Suprapubic skin (tissue), 4 donors: ENCODE data around the gene ANKRD39. TPM values are rescaled to one million over a fixed set of nuclear protein-coding genes. Genes with fewer than 3 reads are reported as not detected.

Experiments used
- DNase-seq, 2 donors: peaks; one replicate each; pipeline ENCODE4 v3.0.0-alpha.2; 2019; ENCODE audit warnings: low spot score in 2 of 2
- H3K27ac ChIP-seq: fragments of 200-600 bp; sonication (generic); one replicate; pipeline ENCODE4 v1.5.1; 2019
- H3K27me3 ChIP-seq: fragments of 200-600 bp; sonication (generic); one replicate; pipeline ENCODE4 v1.5.1; 2019
- H3K36me3 ChIP-seq: fragments of 200-600 bp; sonication (generic); one replicate; pipeline ENCODE4 v1.5.1; 2019
- H3K4me1 ChIP-seq: fragments of 200-600 bp; sonication (generic); one replicate; pipeline ENCODE4 v1.5.1; 2019
- H3K4me3 ChIP-seq: fragments of 200-600 bp; sonication (generic); one replicate; pipeline ENCODE4 v1.5.1; 2019; ENCODE audit warnings: mild to moderate bottlenecking
- H3K9me3 ChIP-seq: fragments of 200-600 bp; sonication (generic); one replicate; pipeline ENCODE4 v1.5.1; 2019
- EP300 ChIP-seq: sonication (generic); formaldehyde crosslinking; IDR thresholded peaks from one replicate; pipeline ENCODE4 v1.6.1; 2017; ENCODE audit warnings: antibody characterized with exemption
- POLR2A ChIP-seq, 2 donors: fragments of 450-650 bp; IDR thresholded peaks; one replicate each; pipeline ENCODE4 v1.6.1; 2017; ENCODE audit warnings: antibody characterized with exemption in 2 of 2, mild to moderate bottlenecking in 2 of 2, moderate library complexity in 2 of 2
- POLR2AphosphoS5 ChIP-seq, 3 donors: sonication (generic); formaldehyde crosslinking; IDR thresholded peaks; one replicate each; pipeline ENCODE4 v1.6.1; 2017; ENCODE audit warnings: antibody characterized with exemption in 3 of 3
- WGBS: methylation state at CpG from one replicate; pipeline ENCODE4 v1.1.5; 2018; 5-methylcytosine and 5-hydroxymethylcytosine counted together
- total RNA-seq, 4 donors: library from RNA; depleted of rRNA; stranded (reverse); fragments of >200 nt; gene quantifications; one replicate each; pipeline ENCODE4 v1.1.0, GENCODE V29; 2016
- TF ChIP-seq, protein P1 (sequence below), 2 donors: fragments of 200-600 bp in 1 of 2; fragments of 450-650 bp in 1 of 2; sonication (generic) in 1 of 2; IDR thresholded peaks; one replicate each; pipeline ENCODE4 v1.5.1; 2016 to 2019; ENCODE audit warnings: antibody characterized with exemption in 2 of 2, mild to moderate bottlenecking in 1 of 2, moderate library complexity in 1 of 2

ANKRD39 gene
- total RNA-seq, 4 donors from 2014 or later = 16.1 to 22.1 (median 20.6) TPM

DNA sequence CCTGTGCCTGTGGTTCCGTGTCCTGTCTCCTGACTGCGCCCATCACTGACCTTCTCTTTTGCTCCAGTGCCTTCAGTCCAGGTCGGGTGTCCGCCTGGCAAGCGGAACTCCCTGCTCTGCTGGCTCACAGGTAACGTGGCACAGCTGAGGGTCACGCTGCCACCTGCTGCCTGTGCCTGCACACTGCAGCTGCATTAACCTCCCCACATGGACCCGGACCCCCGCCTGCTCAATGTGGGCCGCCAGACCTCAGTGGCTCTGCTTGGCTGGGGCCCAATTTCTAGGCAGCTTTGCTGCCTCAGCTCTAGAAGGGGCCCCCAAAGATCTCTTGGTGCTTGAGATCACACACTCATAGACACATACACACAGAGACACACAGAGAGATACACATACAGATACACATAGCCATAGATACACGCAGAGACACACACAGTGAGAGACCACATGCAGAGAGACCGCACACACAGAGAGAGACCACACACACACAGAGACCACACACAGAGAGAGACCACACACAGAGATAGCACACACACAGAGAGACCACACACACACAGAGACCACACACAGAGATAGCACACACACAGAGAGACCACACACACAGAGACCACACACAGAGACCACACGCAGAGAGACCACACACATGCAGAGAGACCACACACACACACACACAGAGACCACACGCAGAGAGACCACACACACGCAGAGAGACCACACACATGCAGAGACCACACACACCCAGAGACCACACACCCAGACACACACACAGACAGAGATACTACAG is 56.6 kb downstream of the ANKRD39 start:
- H3K4me1 ChIP-seq = peaks cover 3% of the 10 kb centered on the region
- H3K36me3 ChIP-seq = peaks cover 38% of the 10 kb centered on the region
- peak; percentile 78 to 87 for DNase-seq
- H3K27me3 ChIP-seq = no peaks in the 10 kb centered on the region
- H3K27ac ChIP-seq = no peak overlapping the region
- TF ChIP-seq, protein P1, sequence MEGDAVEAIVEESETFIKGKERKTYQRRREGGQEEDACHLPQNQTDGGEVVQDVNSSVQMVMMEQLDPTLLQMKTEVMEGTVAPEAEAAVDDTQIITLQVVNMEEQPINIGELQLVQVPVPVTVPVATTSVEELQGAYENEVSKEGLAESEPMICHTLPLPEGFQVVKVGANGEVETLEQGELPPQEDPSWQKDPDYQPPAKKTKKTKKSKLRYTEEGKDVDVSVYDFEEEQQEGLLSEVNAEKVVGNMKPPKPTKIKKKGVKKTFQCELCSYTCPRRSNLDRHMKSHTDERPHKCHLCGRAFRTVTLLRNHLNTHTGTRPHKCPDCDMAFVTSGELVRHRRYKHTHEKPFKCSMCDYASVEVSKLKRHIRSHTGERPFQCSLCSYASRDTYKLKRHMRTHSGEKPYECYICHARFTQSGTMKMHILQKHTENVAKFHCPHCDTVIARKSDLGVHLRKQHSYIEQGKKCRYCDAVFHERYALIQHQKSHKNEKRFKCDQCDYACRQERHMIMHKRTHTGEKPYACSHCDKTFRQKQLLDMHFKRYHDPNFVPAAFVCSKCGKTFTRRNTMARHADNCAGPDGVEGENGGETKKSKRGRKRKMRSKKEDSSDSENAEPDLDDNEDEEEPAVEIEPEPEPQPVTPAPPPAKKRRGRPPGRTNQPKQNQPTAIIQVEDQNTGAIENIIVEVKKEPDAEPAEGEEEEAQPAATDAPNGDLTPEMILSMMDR (IDR thresholded peaks at IDR 0.05) = peak; percentile 48 to 89
- no peak for TF ChIP-seq EP300
- no peak for TF ChIP-seq POLR2AphosphoS5 (IDR thresholded peaks at IDR 0.05)
- 64% methylated on average over 10 of the region's 15 CpGs for WGBS
- H3K9me3 ChIP-seq = no peaks in the 10 kb centered on the region
- no peak overlapping the region for H3K4me3 ChIP-seq

DNA sequence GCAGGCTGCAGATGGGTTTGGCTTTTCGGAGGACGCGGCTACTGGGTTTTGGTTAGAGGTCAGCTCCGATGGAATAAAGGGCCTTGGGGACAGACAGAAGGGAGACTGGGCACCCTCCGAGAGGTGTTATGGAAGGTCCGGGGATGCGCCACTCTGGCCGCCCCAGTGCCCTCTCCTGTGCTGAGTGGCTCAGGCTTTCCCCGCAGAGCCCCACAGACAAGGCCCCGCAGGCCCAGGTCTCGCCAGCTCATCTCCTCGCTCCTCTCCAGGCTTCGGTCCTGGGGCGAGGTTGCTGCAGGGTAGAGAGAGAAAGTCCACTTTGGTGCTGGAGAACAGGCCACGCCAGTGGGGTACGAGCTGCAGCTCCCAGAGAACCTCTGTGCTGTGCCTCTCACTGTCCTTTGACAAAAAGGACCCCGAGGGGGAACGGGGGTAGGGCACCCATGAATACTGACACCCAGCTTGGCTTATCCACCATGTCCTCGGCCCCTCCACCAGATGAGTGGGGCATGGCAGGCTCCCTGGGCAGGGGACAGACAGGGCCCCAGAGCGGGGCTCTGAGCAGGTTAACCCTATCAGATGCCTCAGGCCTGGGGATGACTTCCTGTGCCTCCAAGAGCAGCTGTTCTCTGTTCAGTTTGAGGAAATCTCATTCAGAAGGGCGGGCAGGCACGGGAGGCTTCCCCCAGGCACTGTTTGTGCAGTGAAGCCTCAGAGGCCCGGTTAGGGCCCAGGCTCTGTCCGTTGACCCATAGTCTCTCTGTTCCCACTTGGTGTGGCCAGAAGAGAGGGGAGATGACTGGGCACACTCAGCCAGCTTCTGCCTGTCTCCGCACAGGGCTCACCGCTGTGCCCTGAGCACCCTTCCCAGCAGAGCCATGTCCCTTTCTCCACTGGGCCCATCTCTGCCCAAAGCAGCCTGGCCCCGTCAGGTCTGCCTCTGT is 57.5 kb downstream of the ANKRD39 start:
- no peak for DNase-seq
- TF ChIP-seq POLR2AphosphoS5 (IDR thresholded peaks at IDR 0.05) (no peak), POLR2A (IDR thresholded peaks at IDR 0.05) (no peak), EP300 (no peak)
- TF ChIP-seq, protein P1 (IDR thresholded peaks at IDR 0.05) = no peak
- WGBS = 90% methylated on average over 8 of the region's 27 CpGs
- Histone ChIP-seq H3K27ac (no peak overlapping the region), H3K36me3 (peaks cover 38% of the 10 kb centered on the region), H3K4me3 (no peak overlapping the region), H3K9me3 (no peaks in the 10 kb centered on the region), H3K27me3 (no peaks in the 10 kb centered on the region), H3K4me1 (peaks cover 3% of the 10 kb centered on the region)

DNA sequence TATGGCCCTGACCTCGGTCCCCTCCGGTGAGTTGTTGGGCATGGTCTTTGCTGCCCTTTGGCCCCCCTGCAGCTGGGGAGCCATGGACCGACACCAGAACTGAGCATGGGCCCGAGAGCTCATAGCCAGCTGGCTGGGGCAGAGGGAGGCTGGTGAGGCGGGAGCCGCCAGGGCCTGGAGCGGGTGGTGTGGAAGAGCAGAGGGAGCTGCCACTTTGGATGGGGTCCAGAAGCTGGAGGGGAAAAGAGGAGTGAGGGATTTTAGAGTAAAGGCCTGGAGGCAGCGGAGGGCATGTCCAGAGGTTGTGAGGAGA is 58.2 kb downstream of the ANKRD39 start:
- no peak for DNase-seq
- no peak overlapping the region for H3K27ac ChIP-seq
- H3K27me3 ChIP-seq = no peaks in the 10 kb centered on the region
- 91% methylated on average over 8 of the region's 8 CpGs for WGBS
- H3K4me3 ChIP-seq = no peak overlapping the region
- no peaks in the 10 kb centered on the region for H3K9me3 ChIP-seq
- peaks cover 38% of the 10 kb centered on the region for H3K36me3 ChIP-seq
- H3K4me1 ChIP-seq = peaks cover 3% of the 10 kb centered on the region
- TF ChIP-seq, protein P1 (IDR thresholded peaks at IDR 0.05) = no peak
- TF ChIP-seq POLR2A (IDR thresholded peaks at IDR 0.05) (no peak), POLR2AphosphoS5 (IDR thresholded peaks at IDR 0.05) (no peak), EP300 (no peak)

DNA sequence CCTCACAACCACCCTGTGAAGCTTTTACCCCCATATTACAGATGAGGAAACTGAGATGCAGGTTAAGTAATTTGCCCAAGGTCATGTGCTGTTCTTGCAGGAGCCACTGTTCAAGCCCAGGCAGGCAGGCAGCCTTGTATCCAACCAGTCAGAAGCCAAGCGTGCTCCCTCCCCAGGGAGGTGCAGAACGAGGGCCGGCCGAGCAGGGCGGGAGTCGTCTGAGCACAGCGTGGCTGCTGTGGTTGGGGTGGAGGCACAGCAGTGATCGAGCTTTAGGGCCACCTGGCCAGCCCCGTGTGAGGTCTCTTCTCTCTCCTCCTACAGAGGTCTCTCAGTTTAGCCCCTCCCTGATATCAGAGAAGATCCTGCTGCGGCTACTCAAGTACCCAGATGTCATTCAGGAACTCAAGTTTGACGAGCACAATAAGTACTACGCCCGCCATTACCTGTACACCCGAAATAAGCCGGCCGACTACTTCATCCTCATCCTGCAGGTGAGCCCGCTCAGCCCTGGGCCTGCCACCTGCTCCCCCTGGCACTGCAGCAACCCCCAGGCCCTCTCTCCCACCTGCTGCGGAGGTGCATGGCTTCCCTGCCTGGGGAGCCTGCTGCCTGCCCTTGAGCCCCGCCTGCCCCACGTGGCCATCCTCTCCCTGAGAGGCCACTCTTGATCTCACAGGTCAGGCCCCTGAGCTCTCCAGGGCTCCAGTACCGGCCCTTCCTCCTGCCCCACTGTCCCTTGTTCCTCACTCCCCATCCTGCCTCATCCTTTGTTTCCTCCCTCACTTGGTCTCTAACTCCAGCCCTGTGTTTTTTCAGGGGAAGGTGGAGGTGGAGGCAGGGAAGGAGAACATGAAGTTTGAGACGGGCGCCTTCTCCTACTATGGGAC is 58.8 kb downstream of the ANKRD39 start:
- no peak overlapping the region for H3K4me3 ChIP-seq
- WGBS = 88% methylated on average over 17 of the region's 23 CpGs
- no peaks in the 10 kb centered on the region for H3K27me3 ChIP-seq
- no peak for DNase-seq
- no peaks in the 10 kb centered on the region for H3K9me3 ChIP-seq
- H3K4me1 ChIP-seq = peaks cover 3% of the 10 kb centered on the region
- TF ChIP-seq, protein P1 (IDR thresholded peaks at IDR 0.05) = no peak
- no peak for TF ChIP-seq POLR2A (IDR thresholded peaks at IDR 0.05)
- TF ChIP-seq POLR2AphosphoS5 (IDR thresholded peaks at IDR 0.05) = no peak
- no peak for TF ChIP-seq EP300
- H3K36me3 ChIP-seq = peaks cover 38% of the 10 kb centered on the region
- H3K27ac ChIP-seq = no peak overlapping the region

Other genes starting within 250 kb of the ANKRD39 start
- 10 to 100 TPM; 29.3 to 70.5 (median 37.4) TPM for gene KANSL3, start 219.7 kb downstream of the ANKRD39 start, total RNA-seq
- gene FER1L5, start 215.3 kb downstream of the ANKRD39 start, total RNA-seq = not detected
- gene LMAN2L, start 118.0 kb downstream of the ANKRD39 start, total RNA-seq = 10 to 100 TPM; 11.9 to 18.3 (median 16.4) TPM
- 10 to 100 TPM; 14.9 to 18.9 (median 16.3) TPM for gene CNNM4, start 97.1 kb downstream of the ANKRD39 start, total RNA-seq
- gene CNNM3, start 41.7 kb downstream of the ANKRD39 start, total RNA-seq = 10 to 100 TPM; 12.6 to 28.3 (median 16.5) TPM
- gene ANKRD23, start 14.0 kb downstream of the ANKRD39 start, total RNA-seq = 10 to 100 TPM in 1 of 4 donors, 1 to 10 TPM in 3; 6.1 to 22.3 (median 7.2) TPM
- gene SEMA4C, start 12.1 kb upstream of the ANKRD39 start, total RNA-seq = 10 to 100 TPM; 15.7 to 28.2 (median 23.5) TPM
- 1 to 10 TPM in 1 of 4 donors, under 1 TPM in 2, not detected in 1; 0.30 to 1.2 (median 0.72) TPM for gene FAM178B, start 128.6 kb upstream of the ANKRD39 start, total RNA-seq
- 10 to 100 TPM; 11.3 to 21.5 (median 16.7) TPM for gene FAHD2B, start 236.9 kb upstream of the ANKRD39 start, total RNA-seq